CD14-positive monocyte (primary cell): ENCODE data around the gene PNPO. TPM values are rescaled to one million over a fixed set of nuclear protein-coding genes. Genes with fewer than 3 reads are reported as not detected.

Experiments used
- DNase-seq, 3 donors: peaks; one replicate each; pipeline ENCODE4 v3.0.0-alpha.2; 2011 to 2022
- H2AFZ ChIP-seq: 2 replicates; pipeline ENCODE4 v1.6.0; 2012; ENCODE audit warnings: mild to moderate bottlenecking, low read depth, low read length, inconsistent platforms; ENCODE audit not compliant: insufficient read depth, poor library complexity, severe bottlenecking
- H3K27ac ChIP-seq, 2 donors: 1 replicate in 1 of 2; 2 replicates in 1 of 2; pipeline ENCODE4 v1.5.1; 2012 to 2013; ENCODE audit warnings: low read length in 2 of 2, control low read depth in 1 of 2, inconsistent platforms in 1 of 2, low read depth in 1 of 2, mild to moderate bottlenecking in 1 of 2
- H3K27me3 ChIP-seq, 2 donors: one replicate each; pipeline versions ENCODE4 v1.6.0 to v1.6.1; 2011 to 2013; ENCODE audit warnings: low read length in 2 of 2; ENCODE audit not compliant: control insufficient read depth in 2 of 2, insufficient read depth in 2 of 2
- H3K36me3 ChIP-seq, 2 donors: replicated peaks in 1 of 2; 1 replicate in 1 of 2; 2 replicates in 1 of 2; pipeline versions ENCODE4 v1.5.1 to v1.6.1; 2012 to 2013; ENCODE audit warnings: low read length in 2 of 2, control low read depth in 1 of 2, inconsistent platforms in 1 of 2, mild to moderate bottlenecking in 1 of 2; ENCODE audit not compliant: insufficient read depth in 2 of 2, control insufficient read depth in 1 of 2
- H3K4me1 ChIP-seq, 2 donors: 1 replicate in 1 of 2; 2 replicates in 1 of 2; pipeline versions ENCODE4 v1.5.1 to v1.6.1; 2012 to 2013; ENCODE audit warnings: low read length in 2 of 2, control low read depth in 1 of 2, inconsistent platforms in 1 of 2, mild to moderate bottlenecking in 1 of 2, moderate library complexity in 1 of 2; ENCODE audit not compliant: insufficient read depth in 2 of 2, control insufficient read depth in 1 of 2
- H3K4me2 ChIP-seq: replicated peaks from 2 replicates; pipeline ENCODE3; 2012; ENCODE audit warnings: low read length, moderate library complexity, mild to moderate bottlenecking; ENCODE audit not compliant: poor library complexity, severe bottlenecking; ENCODE audit errors: extremely low read depth
- H3K4me3 ChIP-seq, 3 experiments: fragments of 200-600 bp in 1 of 3; sonication (generic) in 1 of 3; replicated peaks in 1 of 3; 1 replicate in 2 of 3; 2 replicates in 1 of 3; pipeline ENCODE4 v1.5.1; 2011 to 2013; ENCODE audit warnings: low read length in 3 of 3, mild to moderate bottlenecking in 3 of 3, control low read depth in 2 of 3, low read depth in 2 of 3, inconsistent platforms in 1 of 3, moderate library complexity in 1 of 3
- H3K79me2 ChIP-seq: 2 replicates; pipeline ENCODE4 v1.6.0; 2012; ENCODE audit warnings: mild to moderate bottlenecking, control low read depth, inconsistent platforms, low read length, moderate library complexity; ENCODE audit not compliant: insufficient read depth
- H3K9ac ChIP-seq: 2 replicates; pipeline ENCODE4 v1.6.0; 2017; ENCODE audit warnings: low read length, mild to moderate bottlenecking; ENCODE audit not compliant: insufficient read depth, poor library complexity, severe bottlenecking
- H3K9me3 ChIP-seq, 2 donors: replicated peaks in 1 of 2; 1 replicate in 1 of 2; 2 replicates in 1 of 2; pipeline versions ENCODE4 v1.5.1 to v1.6.1; 2012 to 2013; ENCODE audit warnings: low read length in 2 of 2, control low read depth in 1 of 2; ENCODE audit not compliant: control insufficient read depth in 1 of 2, insufficient read depth in 1 of 2
- H4K20me1 ChIP-seq: 2 replicates; pipeline ENCODE4 v1.6.0; 2012; ENCODE audit warnings: mild to moderate bottlenecking, low read length, control low read depth, moderate library complexity; ENCODE audit not compliant: insufficient read depth
- H3K27ac Mint-ChIP-seq, 7 donors: one replicate each; pipeline ENCODE4 v1.8.0; 2020; ENCODE audit warnings: mild to moderate bottlenecking in 7 of 7, mixed read lengths in 7 of 7, moderate library complexity in 6 of 7, inconsistent platforms in 2 of 7
- H3K27me3 Mint-ChIP-seq, 3 donors: one replicate each; pipeline ENCODE4 v1.8.0; 2021 to 2022; ENCODE audit warnings: low read depth in 3 of 3, mild to moderate bottlenecking in 3 of 3, mixed read lengths in 3 of 3, moderate library complexity in 3 of 3, inconsistent platforms in 1 of 3
- H3K36me3 Mint-ChIP-seq, 2 donors: one replicate each; pipeline ENCODE4 v1.8.0; 2020; ENCODE audit warnings: mixed read lengths in 2 of 2, inconsistent platforms in 1 of 2, mild to moderate bottlenecking in 1 of 2
- H3K4me1 Mint-ChIP-seq: one replicate; pipeline ENCODE4 v1.8.0; 2020; ENCODE audit warnings: mild to moderate bottlenecking, mixed read lengths
- H3K4me3 Mint-ChIP-seq, 2 donors: one replicate each; pipeline ENCODE4 v1.8.0; 2020; ENCODE audit warnings: mild to moderate bottlenecking in 2 of 2, mixed read lengths in 2 of 2, moderate library complexity in 1 of 2
- H3K9me3 Mint-ChIP-seq, 7 donors: one replicate each; pipeline ENCODE4 v1.8.0; 2020 to 2022; ENCODE audit warnings: mixed read lengths in 7 of 7, mild to moderate bottlenecking in 6 of 7, moderate library complexity in 6 of 7, inconsistent platforms in 2 of 7
- CTCF ChIP-seq: fragments of 200-600 bp; IDR thresholded peaks from one replicate; pipeline ENCODE4 v1.8.0; 2022; ENCODE audit warnings: antibody characterized with exemption, mild to moderate bottlenecking
- WGBS: methylation state at CpG from one replicate; pipeline ENCODE4 v1.1.5; 2013; ENCODE audit warnings: missing lambda C conversion rate; ENCODE audit not compliant: insufficient coverage; 5-methylcytosine and 5-hydroxymethylcytosine counted together
- intact Hi-C, 2 donors: fragments of 100-400 bp; cut with micrococcal nuclease; formaldehyde crosslinking; loops; one replicate each; pipeline versions ENCODE4 v1.15.0 to v1.15.1; 2023
- polyA plus RNA-seq, 3 donors: library from polyadenylated mRNA; depleted of rRNA in 1 of 3; unstranded in 2 of 3; stranded (reverse) in 1 of 3; fragments of 300-500 nt in 2 of 3; fragments of >200 nt in 1 of 3; fragmentation: Illumina TruSeq in 2 of 3; gene quantifications; 1 replicate in 2 of 3; 2 replicates in 1 of 3; pipeline ENCODE4 v1.2.3, GENCODE V29; 2012 to 2021

Gene PNPO
- polyA plus RNA-seq, 3 donors: 13.2 to 34.2 (median 29.7) TPM

GRCh38 chr17:47957591-47958490 lies 16.5 kb downstream of the PNPO start, which contains the start of gene PRR15L:
PRR15L (minus strand) TSS chr17:47957883; CDS start chr17:47953234, 4,649 bp downstream.
- no peak within 1 kb of the TSS for H3K4me3 ChIP-seq
- Mint-ChIP-seq H3K36me3 (peaks cover 0 to 5% of the 10 kb centered on the region in 2 donors), H3K4me3 (no peak within 1 kb of the TSS), H3K27ac (no peak within 1 kb of the TSS), H3K27me3 (peaks cover 3 to 5% (median 5%) of the 10 kb centered on the region in 3 donors), H3K9me3 (no peaks in the 10 kb centered on the region), H3K4me1 (no peaks in the 10 kb centered on the region)
- H2AFZ ChIP-seq: no peak within 1 kb of the TSS
- no peaks in the 10 kb centered on the region for H3K79me2 ChIP-seq
- H3K27ac ChIP-seq: no peak within 1 kb of the TSS
- H3K27me3 ChIP-seq: no peaks in the 10 kb centered on the region
- intact Hi-C loops: no loop called here
- no peaks in the 10 kb centered on the region for H3K4me1 ChIP-seq
- no peak within 1 kb of the TSS for H3K9ac ChIP-seq
- no peak for TF ChIP-seq CTCF
- no peaks in the 10 kb centered on the region for H3K36me3 ChIP-seq
- H4K20me1 ChIP-seq: no peaks in the 10 kb centered on the region
- no peaks in the 10 kb centered on the region for H3K9me3 ChIP-seq
- DNase-seq: no peak
- WGBS: 84% methylated on average over 11 of the region's 16 CpGs
- H3K4me2 ChIP-seq: no peak within 1 kb of the TSS

GRCh38 chr17:47959825-47960655 lies 18.7 kb downstream of the PNPO start:
- no peaks in the 10 kb centered on the region for H3K9me3 Mint-ChIP-seq
- intact Hi-C loops: no loop called here
- no peak overlapping the region for H2AFZ ChIP-seq

More at GRCh38 chr17:47959825-47960655, 18.7 kb downstream of the PNPO start:
- Histone ChIP-seq H3K4me1 (no peaks in the 10 kb centered on the region), H3K9ac (no peak overlapping the region), H3K4me2 (no peak overlapping the region), H3K4me3 (no peak overlapping the region), H3K27me3 (no peaks in the 10 kb centered on the region), H4K20me1 (no peaks in the 10 kb centered on the region), H3K9me3 (no peaks in the 10 kb centered on the region), H3K79me2 (no peaks in the 10 kb centered on the region), H3K36me3 (no peaks in the 10 kb centered on the region), H3K27ac (no peak overlapping the region)
- no peaks in the 10 kb centered on the region for H3K36me3 Mint-ChIP-seq
- peaks cover 3 to 5% (median 5%) of the 10 kb centered on the region in 3 donors for H3K27me3 Mint-ChIP-seq
- TF ChIP-seq CTCF: no peak
- no peaks in the 10 kb centered on the region for H3K4me1 Mint-ChIP-seq
- 90% methylated on average over 4 of the region's 8 CpGs for WGBS
- H3K27ac Mint-ChIP-seq: no peak overlapping the region
- no peak for DNase-seq
- H3K4me3 Mint-ChIP-seq: no peak overlapping the region
